GM03348 (cell line): ENCODE results near the gene TNNI3.
"Not testable (repeated sequence)": the region's sequence is repeated elsewhere in the genome, so short reads cannot be mapped to it uniquely, and the experiment has no call there.

Source experiments
- DNase-seq: peaks from one replicate; pipeline ENCODE4 v3.0.0; 2012; ENCODE audit warnings: low spot score

TNNI3 gene

DNA sequence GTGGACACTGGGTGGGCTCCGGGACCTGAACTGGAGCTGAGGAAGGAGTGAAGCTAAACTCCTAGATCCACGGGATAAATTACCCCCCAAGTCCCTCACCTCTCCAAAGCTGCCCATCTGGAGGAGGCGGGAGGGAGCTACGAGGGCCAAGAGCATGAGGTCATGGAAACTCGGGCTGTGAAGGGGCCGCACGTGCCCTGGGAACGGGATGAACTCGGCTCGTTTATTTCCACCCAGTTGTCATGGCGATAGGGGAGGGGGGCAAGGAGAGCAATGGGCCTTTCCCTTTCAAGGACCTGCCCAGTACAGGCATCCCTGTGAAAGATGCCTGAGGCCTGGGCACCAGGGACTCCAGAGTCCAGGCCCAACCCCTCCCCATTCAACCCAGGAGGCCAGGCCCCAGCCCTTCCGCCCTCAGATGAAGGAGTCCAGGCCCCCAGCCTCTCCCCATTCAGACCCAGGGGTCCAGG, 43.9 kb downstream of the TNNI3 start:
- DNase-seq: peak; percentile 86

- no peak for DNase-seq
Measured at GRCh38 chr19:55112777-55113569, 44.6 kb downstream of the TNNI3 start.

- DNase-seq: no peak
Measured at GRCh38 chr19:55112246-55112776, 45.2 kb downstream of the TNNI3 start.

DNA sequence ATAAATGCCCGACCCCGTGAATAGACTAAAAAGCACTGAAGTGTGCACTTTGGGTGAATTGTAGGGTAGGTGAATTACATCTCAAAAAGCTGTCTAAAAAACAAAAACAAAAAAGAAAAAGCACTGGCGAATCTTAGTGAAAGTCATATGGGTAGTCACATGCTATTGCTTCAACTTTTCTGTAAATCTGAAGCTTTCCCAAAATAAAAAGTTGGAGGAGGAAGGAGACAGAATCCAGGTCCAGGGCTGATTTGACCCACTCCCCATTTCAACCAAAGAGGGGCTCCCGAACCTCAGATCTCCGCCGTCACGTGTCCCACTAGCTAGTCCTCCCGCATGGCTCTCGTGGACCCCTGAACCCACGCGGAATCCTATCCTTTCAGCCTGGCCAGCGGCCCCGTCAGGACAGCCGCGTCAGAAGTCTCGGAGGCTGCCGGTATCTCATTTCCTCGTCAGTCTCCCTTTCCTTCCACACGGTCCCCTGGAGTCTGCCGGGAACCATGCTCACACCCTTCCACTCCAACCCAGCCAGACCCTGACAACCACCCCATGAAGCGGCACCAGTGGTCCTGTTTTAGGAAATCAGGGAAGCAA, 46.2 kb downstream of the TNNI3 start:
- DNase-seq: no peak

DNA sequence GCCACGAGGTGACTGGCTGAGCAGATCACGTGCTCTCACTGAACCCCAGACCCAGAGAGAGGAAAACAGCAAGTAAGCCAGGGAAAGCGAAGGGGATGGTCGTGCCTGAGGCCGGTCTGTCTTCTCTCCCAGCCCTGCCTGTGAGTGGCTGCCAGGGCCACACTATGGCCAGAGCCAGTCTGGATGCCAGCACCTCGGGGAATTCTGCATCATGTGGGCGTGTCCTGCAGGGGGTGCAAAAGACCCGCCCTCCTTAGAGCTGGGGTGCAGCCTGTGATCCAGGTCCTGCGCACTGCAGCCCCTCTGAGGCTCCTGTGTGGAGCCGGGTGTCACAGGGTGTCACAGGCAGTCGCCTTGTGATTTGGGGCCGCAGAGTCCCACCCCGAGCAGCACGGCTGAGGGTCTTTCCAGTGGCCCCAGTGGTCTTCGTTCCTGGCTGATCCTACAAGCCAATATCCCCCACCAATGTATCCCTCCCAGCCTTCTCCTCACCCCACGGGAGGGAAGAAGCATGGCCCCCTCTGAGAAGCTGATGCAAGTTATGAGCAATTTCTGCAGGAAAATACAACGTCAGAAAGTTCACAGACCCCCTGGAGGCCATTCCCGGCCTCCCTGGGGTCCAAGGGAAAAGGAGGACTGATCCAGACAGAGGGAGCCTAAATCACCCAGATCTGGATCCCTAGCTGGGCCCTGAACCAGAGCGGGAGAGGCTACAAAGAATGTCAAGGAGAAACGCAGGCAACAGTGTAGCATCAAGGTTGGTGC, 47.8 kb downstream of the TNNI3 start:
- no peak for DNase-seq

- DNase-seq: not testable (repeated sequence)
Measured at GRCh38 chr19:55107252-55107651, 50.3 kb downstream of the TNNI3 start.

DNA sequence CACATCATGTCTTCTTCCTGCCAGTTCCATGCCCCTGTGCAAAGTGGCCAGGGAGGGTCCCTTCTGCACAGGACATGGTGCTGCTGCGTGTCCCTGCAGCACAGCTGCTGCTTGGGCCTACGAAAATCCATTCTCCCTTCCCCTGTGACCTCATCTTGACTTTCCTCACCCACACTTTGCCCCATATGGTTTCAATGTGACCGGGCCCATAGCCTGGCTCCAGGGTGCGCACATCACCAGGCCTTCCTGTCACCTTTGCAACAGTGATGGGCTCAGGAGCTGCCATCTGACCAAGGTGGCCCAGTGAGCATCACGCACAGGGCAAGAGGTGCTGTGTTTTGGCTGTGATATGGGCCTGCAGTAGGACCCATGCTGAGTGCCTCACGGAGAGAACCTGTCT, 50.9 kb downstream of the TNNI3 start:
- no peak for DNase-seq

- DNase-seq: no peak
Measured at GRCh38 chr19:55105237-55105636, 52.3 kb downstream of the TNNI3 start.

DNA sequence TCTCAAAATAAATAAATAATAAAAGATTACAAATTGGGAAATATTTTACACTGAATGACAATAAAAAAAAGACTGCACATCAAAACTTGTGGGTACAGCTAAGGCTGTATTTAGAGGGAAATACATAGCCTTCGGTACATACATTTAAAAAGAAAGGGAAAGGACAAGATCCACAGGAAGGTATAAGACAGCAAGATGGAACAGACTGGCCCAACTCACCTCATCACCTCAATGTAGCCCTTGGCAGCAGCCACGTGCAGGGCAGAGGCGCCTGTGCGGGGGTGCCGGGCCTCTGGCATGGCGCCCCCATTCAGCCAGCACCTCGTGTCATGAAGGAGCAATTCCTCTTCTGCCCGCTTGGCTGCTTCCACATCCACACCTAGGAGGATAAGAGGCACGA, 54.3 kb downstream of the TNNI3 start:
- no peak for DNase-seq
